ENCODE measurements around the gene SPNS3.

DNA sequence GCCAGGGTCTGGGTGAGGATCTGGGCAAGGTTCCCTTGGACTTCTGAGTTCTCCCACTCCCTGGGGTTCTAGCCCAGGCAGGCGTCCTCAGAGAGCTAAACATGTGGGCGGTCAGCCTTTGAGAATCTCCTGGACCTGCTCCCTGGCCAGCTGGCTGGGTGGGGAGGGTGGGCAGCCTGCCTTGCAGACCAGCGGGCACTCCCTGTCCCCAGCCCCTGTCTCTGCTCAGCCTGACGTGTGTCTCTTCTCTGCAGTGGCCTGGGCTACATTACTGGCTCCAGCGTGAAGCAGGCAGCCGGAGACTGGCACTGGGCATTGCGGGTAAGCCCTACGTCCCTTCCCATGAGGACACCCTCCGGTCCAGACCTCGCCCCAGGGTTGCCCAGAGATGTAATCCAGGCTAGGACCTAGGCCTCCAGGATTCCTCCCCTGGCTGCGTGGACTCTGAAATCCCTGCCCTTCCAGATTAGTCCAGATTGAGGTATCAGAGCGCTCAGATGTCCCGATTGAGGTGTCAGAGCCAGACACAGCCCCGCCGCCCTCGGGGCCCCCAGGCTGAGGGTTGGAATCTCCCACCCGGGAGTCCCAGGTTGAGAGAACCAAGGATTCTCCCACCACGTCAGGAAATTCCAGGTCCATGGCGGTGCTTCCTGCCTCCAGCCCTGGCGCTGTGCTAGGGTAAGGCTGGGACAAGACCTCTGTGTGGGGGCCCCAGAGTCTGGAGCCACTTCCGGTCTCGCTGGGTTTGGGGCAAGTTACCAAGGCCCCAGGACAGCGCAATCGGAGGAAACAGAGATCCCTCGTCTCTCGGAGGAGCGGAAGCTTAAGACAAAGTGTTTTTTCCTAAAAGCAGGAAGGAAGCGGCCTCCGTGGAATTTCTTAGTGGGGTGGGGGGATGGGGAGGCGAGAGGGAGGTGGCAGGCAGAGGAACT lies 97.3 kb downstream of the SPNS3 start:
- TF ChIP-seq POLR2A (IDR thresholded peaks at IDR 0.05) = no peak
- TF ChIP-seq, protein P1, sequence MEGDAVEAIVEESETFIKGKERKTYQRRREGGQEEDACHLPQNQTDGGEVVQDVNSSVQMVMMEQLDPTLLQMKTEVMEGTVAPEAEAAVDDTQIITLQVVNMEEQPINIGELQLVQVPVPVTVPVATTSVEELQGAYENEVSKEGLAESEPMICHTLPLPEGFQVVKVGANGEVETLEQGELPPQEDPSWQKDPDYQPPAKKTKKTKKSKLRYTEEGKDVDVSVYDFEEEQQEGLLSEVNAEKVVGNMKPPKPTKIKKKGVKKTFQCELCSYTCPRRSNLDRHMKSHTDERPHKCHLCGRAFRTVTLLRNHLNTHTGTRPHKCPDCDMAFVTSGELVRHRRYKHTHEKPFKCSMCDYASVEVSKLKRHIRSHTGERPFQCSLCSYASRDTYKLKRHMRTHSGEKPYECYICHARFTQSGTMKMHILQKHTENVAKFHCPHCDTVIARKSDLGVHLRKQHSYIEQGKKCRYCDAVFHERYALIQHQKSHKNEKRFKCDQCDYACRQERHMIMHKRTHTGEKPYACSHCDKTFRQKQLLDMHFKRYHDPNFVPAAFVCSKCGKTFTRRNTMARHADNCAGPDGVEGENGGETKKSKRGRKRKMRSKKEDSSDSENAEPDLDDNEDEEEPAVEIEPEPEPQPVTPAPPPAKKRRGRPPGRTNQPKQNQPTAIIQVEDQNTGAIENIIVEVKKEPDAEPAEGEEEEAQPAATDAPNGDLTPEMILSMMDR (IDR thresholded peaks at IDR 0.05) = no peak
